Right lobe of liver (tissue), 6 donors: ENCODE measurements around the gene KLHDC7B. TPM values are rescaled to one million over a fixed set of nuclear protein-coding genes. Genes with fewer than 3 reads are reported as not detected.

Experiments
- ATAC-seq, 4 donors: fragments of 200-7000 bp; cut with Tn5 transposase; one replicate each; pipeline ENCODE4 v1.9.1; 2020; ENCODE audit warnings: mild to moderate bottlenecking in 4 of 4, moderate library complexity in 4 of 4
- DNase-seq, 3 donors: peaks; one replicate each; pipeline ENCODE4 v3.0.0-alpha.2; 2020
- H3K27ac ChIP-seq, 3 donors: fragments of 200-600 bp; one replicate each; pipeline ENCODE4 v1.8.0; 2022
- H3K27me3 ChIP-seq, 2 donors: fragments of 200-600 bp; one replicate each; pipeline ENCODE4 v1.8.0; 2022
- H3K36me3 ChIP-seq, 4 donors: fragments of 200-600 bp; sonication (generic) in 1 of 4; one replicate each; pipeline versions ENCODE4 v1.5.1 to v1.8.0; 2017 to 2022; ENCODE audit warnings: control low read depth in 1 of 4
- H3K4me1 ChIP-seq, 4 donors: fragments of 200-600 bp; sonication (generic) in 1 of 4; one replicate each; pipeline versions ENCODE4 v1.5.1 to v1.8.0; 2017 to 2022; ENCODE audit warnings: control low read depth in 1 of 4
- H3K4me3 ChIP-seq, 3 donors: fragments of 200-600 bp; one replicate each; pipeline ENCODE4 v1.8.0; 2022
- H3K9me3 ChIP-seq, 4 donors: fragments of 200-600 bp; sonication (generic) in 1 of 4; one replicate each; pipeline versions ENCODE4 v1.5.1 to v1.8.0; 2017 to 2022; ENCODE audit warnings: control low read depth in 1 of 4
- POLR2A ChIP-seq: fragments of 450-650 bp; IDR thresholded peaks from one replicate; pipeline ENCODE4 v1.6.1; 2017; ENCODE audit warnings: antibody characterized with exemption, mild to moderate bottlenecking
- WGBS: methylation state at CpG from one replicate; pipeline ENCODE4 v1.1.6; 2018; ENCODE audit warnings: low coverage, low lambda C conversion rate; ENCODE audit not compliant: insufficient coverage; ENCODE audit errors: missing lambda C conversion rate; 5-methylcytosine and 5-hydroxymethylcytosine counted together
- intact Hi-C, 2 donors: fragments of 100-400 bp; cut with DNase I; formaldehyde crosslinking; loops; one replicate each; pipeline versions ENCODE4 v1.11.2 to v1.14.1; 2022
- total RNA-seq, 6 experiments: library from RNA; depleted of rRNA in 2 of 6; stranded (reverse); fragments of >200 nt in 2 of 6; fragmentation: NEBNext Ultra II Directional in 3 of 6; extraction: Animal tissue kit (Norgen Biotek cat#: 25700) in 3 of 6; gene quantifications; one replicate each; pipeline versions ENCODE4 v1.1.0 to v1.2.4, GENCODE V29; 2016 to 2023
- TF ChIP-seq, protein P1 (sequence below), 4 donors: fragments of 200-600 bp in 3 of 4; fragments of 450-650 bp in 1 of 4; IDR thresholded peaks; one replicate each; pipeline versions ENCODE4 v1.5.1 to v1.8.0; 2016 to 2022; ENCODE audit warnings: antibody characterized with exemption in 4 of 4, mild to moderate bottlenecking in 2 of 4
- donor health status: DM: no; HTN: yes; CAD: no.
- donor health status: DM: no; HTN: no; CAD: no.
- donor health status: DM: no; HTN: no; CAD: no.
- donor health status: DM: no; HTN: yes; CAD: no.
- donor health status: DM: no; HTN: yes; CAD: no.

Gene KLHDC7B
- total RNA-seq, 6 experiments from 2014 or later: 0.07 to 1.4 (median 0.62) TPM; not detected in 2

DNA sequence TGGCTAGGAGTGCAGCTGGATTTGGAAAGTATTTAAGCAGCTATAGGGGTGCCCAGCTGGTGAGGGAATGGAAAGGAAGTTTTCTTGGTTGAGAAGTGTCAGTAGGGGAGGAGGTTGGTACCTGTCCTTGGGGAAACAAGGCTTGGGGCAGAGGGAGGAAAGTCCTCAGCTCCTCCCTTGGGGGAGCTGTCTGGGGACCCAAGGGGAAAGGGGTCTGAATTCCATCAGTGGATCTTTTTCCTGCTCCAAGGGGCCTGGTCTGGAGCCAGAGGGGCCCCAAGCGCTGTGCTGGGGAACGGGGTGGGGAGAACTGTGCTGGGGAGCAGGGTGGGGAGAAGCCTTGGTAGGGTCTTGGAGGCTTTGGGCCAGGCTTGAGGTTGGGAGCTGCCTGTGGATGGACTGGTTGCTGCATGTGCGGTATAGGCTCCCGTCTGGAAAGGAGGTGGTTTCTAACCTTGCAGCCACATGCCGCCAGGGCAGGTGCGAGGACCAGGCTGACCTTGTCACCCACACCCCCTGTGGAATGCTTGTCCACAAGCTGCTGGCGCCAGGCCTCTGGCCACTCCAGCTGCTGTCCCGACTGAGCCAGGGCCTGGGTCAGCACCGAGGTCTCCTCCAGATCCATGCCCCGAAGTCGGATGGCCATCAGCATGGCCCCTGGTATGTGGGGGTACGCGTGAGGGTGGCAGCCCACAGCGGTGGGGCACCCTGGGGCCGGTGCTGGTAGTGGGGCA, 16.9 kb upstream of the KLHDC7B start:
- 25% methylated on average over 2 of the region's 15 CpGs for WGBS
- peaks cover 0 to 25% (median 10%) of the 10 kb centered on the region in 4 donors for H3K4me1 ChIP-seq
- intact Hi-C loops: loop anchor here in 1 of 2 donors (10.0 kb wide), 1 partner anchor 86 kb away; no protein-coding TSS in a partner anchor

DNA sequence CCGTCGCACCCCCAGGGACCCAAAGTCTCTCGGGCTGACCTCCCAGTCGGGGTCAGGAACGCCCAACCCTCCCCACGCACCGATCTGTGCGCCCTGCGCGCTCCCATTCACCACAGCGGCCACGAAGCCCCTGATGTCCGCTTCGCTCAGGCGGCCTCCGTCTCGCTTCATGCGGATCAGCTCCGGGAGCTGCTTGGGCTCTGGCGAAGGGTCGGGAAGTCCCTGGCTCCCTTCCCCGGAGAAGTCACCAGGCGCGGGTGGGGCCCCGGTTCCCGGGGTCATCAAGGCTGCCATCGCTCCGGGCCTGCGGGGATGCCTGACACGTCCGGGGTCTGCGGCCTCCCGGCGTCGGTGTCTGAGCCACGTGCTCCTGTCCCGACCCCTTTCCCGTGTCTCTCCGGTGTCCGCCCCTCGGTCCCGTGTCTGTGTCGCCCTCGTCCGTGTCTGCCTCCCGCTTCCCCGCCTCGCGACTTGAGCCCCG, 16.2 kb upstream of the KLHDC7B start:
- no peak for ATAC-seq
- H3K36me3 ChIP-seq: no peaks in the 10 kb centered on the region
- no peaks in the 10 kb centered on the region for H3K27me3 ChIP-seq
- WGBS: 0% methylated on average over 9 of the region's 50 CpGs
- H3K27ac ChIP-seq: peak overlapping the region; percentile 94 to 98 (median 97)
- intact Hi-C loops: loop anchor here in 1 of 2 donors (10.0 kb wide), 1 partner anchor 85 kb away; no protein-coding TSS in a partner anchor
- H3K4me3 ChIP-seq: peak overlapping the region; percentile 75 to 79 (median 76)
- H3K9me3 ChIP-seq: no peaks in the 10 kb centered on the region
- H3K4me1 ChIP-seq: peaks cover 0 to 20% (median 7%) of the 10 kb centered on the region in 4 donors
- DNase-seq: peak in 2 of 3 donors; percentile 71 to 79
- no peak for TF ChIP-seq POLR2A
- TF ChIP-seq, protein P1, sequence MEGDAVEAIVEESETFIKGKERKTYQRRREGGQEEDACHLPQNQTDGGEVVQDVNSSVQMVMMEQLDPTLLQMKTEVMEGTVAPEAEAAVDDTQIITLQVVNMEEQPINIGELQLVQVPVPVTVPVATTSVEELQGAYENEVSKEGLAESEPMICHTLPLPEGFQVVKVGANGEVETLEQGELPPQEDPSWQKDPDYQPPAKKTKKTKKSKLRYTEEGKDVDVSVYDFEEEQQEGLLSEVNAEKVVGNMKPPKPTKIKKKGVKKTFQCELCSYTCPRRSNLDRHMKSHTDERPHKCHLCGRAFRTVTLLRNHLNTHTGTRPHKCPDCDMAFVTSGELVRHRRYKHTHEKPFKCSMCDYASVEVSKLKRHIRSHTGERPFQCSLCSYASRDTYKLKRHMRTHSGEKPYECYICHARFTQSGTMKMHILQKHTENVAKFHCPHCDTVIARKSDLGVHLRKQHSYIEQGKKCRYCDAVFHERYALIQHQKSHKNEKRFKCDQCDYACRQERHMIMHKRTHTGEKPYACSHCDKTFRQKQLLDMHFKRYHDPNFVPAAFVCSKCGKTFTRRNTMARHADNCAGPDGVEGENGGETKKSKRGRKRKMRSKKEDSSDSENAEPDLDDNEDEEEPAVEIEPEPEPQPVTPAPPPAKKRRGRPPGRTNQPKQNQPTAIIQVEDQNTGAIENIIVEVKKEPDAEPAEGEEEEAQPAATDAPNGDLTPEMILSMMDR (IDR thresholded peaks at IDR 0.05): no peak

More for the DNA sequence above, 16.9 kb upstream of the KLHDC7B start:
- Histone ChIP-seq H3K27me3 (no peaks in the 10 kb centered on the region), H3K4me3 (peak overlapping the region; percentile 75 to 79 (median 76)), H3K36me3 (peaks cover 0 to under 1% (median 0%) of the 10 kb centered on the region in 4 donors), H3K9me3 (no peaks in the 10 kb centered on the region), H3K27ac (peak overlapping the region; percentile 94 to 98 (median 97))
- peak in 2 of 3 donors; percentile 50 to 72 for DNase-seq
- ATAC-seq: no peak
- TF ChIP-seq, protein P1 (IDR thresholded peaks at IDR 0.05): no peak
- TF ChIP-seq POLR2A: no peak

DNA sequence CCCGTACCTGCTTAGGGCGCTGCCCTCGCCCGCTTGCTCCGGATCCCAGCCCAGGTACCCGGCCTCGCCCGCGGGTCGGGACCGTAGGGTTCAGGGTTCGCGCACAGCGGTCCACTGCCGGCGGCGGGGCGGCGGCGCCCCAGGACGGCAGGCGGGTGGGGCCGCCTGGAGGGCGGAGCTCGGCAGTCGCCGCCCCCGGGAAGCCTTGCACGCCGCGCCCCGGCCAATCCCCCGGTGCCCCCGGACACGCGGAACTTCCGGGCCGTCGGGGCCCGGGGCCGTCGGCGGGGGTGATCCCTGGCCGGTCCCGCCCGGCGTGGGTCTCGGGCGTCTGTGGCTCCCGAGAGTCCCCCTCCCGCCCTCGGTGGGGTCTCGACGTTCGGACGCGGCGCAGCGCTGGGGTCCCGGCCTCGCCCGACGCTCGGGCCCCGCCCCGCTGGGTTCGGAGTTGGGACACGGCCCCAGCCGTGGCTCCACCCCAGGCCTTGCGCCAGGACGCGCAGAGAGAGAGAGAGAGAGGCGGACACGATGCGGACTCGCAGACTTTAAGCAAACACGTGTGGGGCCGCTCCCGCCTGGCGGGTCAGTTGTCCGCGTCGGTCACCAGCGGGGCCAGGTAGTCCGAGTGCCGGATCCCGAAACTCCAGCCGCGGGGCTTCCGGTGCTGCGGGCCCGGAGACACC, 15.7 kb upstream of the KLHDC7B start, which contains the start of gene TYMP:
TSS of gene TYMP (minus strand) at position 116 of the 683 bp plus-strand sequence. CDS start 303 bp downstream, outside the sequence.
- ATAC-seq (peak; percentile 32 to 57 (median 52)), DNase-seq (peak; percentile 93 to 97 (median 97))
- Histone ChIP-seq H3K4me3 (peak within 1 kb of the TSS; percentile 75 to 79 (median 76)), H3K9me3 (no peaks in the 10 kb centered on the region), H3K4me1 (peaks cover 0 to 14% (median 6%) of the 10 kb centered on the region in 4 donors), H3K36me3 (no peaks in the 10 kb centered on the region), H3K27ac (peak within 1 kb of the TSS; percentile 94 to 98 (median 97)), H3K27me3 (no peaks in the 10 kb centered on the region)
- TF ChIP-seq, protein P1 (IDR thresholded peaks at IDR 0.05): peak in 1 of 4 donors; percentile 9
- peak; percentile 88 for TF ChIP-seq POLR2A
- intact Hi-C loops: loop anchor here in 1 of 2 donors (10.0 kb wide), 1 partner anchor 85 kb away; no protein-coding TSS in a partner anchor
- 0% methylated on average over 11 of the region's 92 CpGs for WGBS

DNA sequence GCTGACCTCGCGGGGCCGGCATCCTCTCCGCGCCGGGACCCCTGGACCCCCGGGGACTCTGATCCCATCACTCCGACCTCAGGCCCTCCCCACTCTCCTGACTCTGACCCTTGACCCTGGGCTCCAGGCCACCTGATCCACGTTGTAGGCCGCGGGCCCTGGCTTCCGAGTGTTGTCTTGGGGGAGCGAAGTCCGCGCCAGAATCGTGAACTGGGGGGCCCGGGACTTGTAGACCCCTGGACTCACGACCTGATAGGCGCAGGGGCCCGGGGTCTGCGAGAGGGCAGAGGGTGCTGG, 15.2 kb upstream of the KLHDC7B start:
- Histone ChIP-seq H3K27me3 (no peaks in the 10 kb centered on the region), H3K4me3 (peak overlapping the region; percentile 75 to 79 (median 76)), H3K27ac (peak overlapping the region; percentile 94 to 98 (median 97)), H3K9me3 (no peaks in the 10 kb centered on the region), H3K4me1 (peaks cover 0 to 14% (median 6%) of the 10 kb centered on the region in 4 donors), H3K36me3 (no peaks in the 10 kb centered on the region)
- TF ChIP-seq POLR2A: no peak
- TF ChIP-seq, protein P1 (IDR thresholded peaks at IDR 0.05): no peak
- DNase-seq: peak; percentile 85 to 90 (median 90)
- peak; percentile 15 to 45 (median 42) for ATAC-seq
- no CpG with 5 or more reads among the region's 21 CpGs for WGBS
- intact Hi-C loops: no loop called here
